Measurements from ENCODE around the gene STRA8.

DNA sequence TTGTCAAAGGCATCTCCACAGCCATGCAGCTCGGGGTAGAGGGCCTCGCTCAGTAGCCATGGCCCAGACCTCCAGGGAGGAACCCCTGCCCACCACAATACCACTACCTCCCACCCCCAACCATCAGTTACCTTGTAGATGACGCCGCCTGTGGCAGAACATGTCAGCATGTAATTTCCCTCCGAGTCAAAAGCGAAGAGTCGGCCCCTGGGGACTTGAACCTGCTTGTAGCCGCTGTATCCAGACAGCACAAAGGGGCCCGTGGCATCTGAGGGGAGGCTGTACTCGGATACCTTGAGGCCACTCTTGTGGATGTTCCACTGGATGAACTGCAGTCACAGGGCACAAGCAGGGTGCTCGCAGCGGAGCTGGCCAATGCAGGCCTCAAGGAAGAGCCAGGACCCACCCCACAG, 46.8 kb upstream of the STRA8 start:
- TF ChIP-seq, protein P1, sequence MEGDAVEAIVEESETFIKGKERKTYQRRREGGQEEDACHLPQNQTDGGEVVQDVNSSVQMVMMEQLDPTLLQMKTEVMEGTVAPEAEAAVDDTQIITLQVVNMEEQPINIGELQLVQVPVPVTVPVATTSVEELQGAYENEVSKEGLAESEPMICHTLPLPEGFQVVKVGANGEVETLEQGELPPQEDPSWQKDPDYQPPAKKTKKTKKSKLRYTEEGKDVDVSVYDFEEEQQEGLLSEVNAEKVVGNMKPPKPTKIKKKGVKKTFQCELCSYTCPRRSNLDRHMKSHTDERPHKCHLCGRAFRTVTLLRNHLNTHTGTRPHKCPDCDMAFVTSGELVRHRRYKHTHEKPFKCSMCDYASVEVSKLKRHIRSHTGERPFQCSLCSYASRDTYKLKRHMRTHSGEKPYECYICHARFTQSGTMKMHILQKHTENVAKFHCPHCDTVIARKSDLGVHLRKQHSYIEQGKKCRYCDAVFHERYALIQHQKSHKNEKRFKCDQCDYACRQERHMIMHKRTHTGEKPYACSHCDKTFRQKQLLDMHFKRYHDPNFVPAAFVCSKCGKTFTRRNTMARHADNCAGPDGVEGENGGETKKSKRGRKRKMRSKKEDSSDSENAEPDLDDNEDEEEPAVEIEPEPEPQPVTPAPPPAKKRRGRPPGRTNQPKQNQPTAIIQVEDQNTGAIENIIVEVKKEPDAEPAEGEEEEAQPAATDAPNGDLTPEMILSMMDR (IDR thresholded peaks at IDR 0.05): no peak
- TF ChIP-seq POLR2A (IDR thresholded peaks at IDR 0.05): no peak
